Uterus (tissue), 4 donors: ENCODE data around the gene RAB5B. TPM values are rescaled to one million over a fixed set of nuclear protein-coding genes. Genes with fewer than 3 reads are reported as not detected.
A peak's percentile ranks its signal among the peaks of the same experiment; 100 is the strongest.

Experiments
- DNase-seq, 2 donors: peaks; one replicate each; pipeline ENCODE4 v3.0.0-alpha.2; 2019 to 2020
- H3K27ac ChIP-seq, 2 donors: fragments of 200-600 bp; sonication (generic); 1 replicate in 1 of 2; 2 replicates in 1 of 2; pipeline ENCODE4 v1.5.1; 2016 to 2018
- H3K27me3 ChIP-seq, 2 donors: fragments of 200-600 bp; sonication (generic); one replicate each; pipeline ENCODE4 v1.5.1; 2018 to 2019; ENCODE audit warnings: control low read depth in 1 of 2
- H3K36me3 ChIP-seq, 2 donors: fragments of 200-600 bp; sonication (generic); one replicate each; pipeline ENCODE4 v1.5.1; 2019; ENCODE audit warnings: control low read depth in 1 of 2
- H3K4me1 ChIP-seq, 2 donors: fragments of 200-600 bp; sonication (generic); one replicate each; pipeline ENCODE4 v1.5.1; 2018 to 2019; ENCODE audit warnings: control low read depth in 1 of 2
- H3K4me3 ChIP-seq, 2 donors: fragments of 200-600 bp; sonication (generic); 1 replicate in 1 of 2; 2 replicates in 1 of 2; pipeline ENCODE4 v1.5.1; 2018 to 2019; ENCODE audit warnings: mild to moderate bottlenecking in 1 of 2
- H3K9me3 ChIP-seq, 2 donors: fragments of 200-600 bp; sonication (generic); one replicate each; pipeline ENCODE4 v1.5.1; 2019; ENCODE audit warnings: control low read depth in 1 of 2
- POLR2A ChIP-seq, 2 donors: fragments of 450-650 bp; IDR thresholded peaks; one replicate each; pipeline ENCODE4 v1.6.1; 2016; ENCODE audit warnings: antibody characterized with exemption in 2 of 2, mild to moderate bottlenecking in 1 of 2, moderate library complexity in 1 of 2
- intact Hi-C: fragments of 100-400 bp; cut with DNase I; formaldehyde crosslinking; loops from one replicate; pipeline ENCODE4 v1.15.1; 2023; ENCODE audit warnings: low total_unique reads
- total RNA-seq, 4 donors: library from RNA; depleted of rRNA in 3 of 4; stranded (reverse); fragments of >200 nt in 3 of 4; gene quantifications; one replicate each; pipeline versions ENCODE4 v1.1.0 to v1.2.4, GENCODE V29; 2014 to 2023
- TF ChIP-seq, protein P1 (sequence below), 4 experiments: fragments of 200-600 bp in 2 of 4; fragments of 450-650 bp in 2 of 4; sonication (generic) in 2 of 4; IDR thresholded peaks; one replicate each; pipeline ENCODE4 v1.5.1; 2016 to 2019; ENCODE audit warnings: antibody characterized with exemption in 4 of 4, mild to moderate bottlenecking in 2 of 4, moderate library complexity in 1 of 4
- donor health status: DM: yes; HTN: yes; CAD: no.

The RAB5B gene
- total RNA-seq, 4 donors from 2014 or later: 49.4 to 128 (median 67.2) TPM

GRCh38 chr12:56004211-56004610, 30.3 kb downstream of the RAB5B start:
- no peak for TF ChIP-seq POLR2A (IDR thresholded peaks at IDR 0.05)
- TF ChIP-seq, protein P1, sequence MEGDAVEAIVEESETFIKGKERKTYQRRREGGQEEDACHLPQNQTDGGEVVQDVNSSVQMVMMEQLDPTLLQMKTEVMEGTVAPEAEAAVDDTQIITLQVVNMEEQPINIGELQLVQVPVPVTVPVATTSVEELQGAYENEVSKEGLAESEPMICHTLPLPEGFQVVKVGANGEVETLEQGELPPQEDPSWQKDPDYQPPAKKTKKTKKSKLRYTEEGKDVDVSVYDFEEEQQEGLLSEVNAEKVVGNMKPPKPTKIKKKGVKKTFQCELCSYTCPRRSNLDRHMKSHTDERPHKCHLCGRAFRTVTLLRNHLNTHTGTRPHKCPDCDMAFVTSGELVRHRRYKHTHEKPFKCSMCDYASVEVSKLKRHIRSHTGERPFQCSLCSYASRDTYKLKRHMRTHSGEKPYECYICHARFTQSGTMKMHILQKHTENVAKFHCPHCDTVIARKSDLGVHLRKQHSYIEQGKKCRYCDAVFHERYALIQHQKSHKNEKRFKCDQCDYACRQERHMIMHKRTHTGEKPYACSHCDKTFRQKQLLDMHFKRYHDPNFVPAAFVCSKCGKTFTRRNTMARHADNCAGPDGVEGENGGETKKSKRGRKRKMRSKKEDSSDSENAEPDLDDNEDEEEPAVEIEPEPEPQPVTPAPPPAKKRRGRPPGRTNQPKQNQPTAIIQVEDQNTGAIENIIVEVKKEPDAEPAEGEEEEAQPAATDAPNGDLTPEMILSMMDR (IDR thresholded peaks at IDR 0.05): no peak
- intact Hi-C loops: no loop called here
- H3K36me3 ChIP-seq: no peaks in the 10 kb centered on the region

GRCh38 chr12:56007564-56008559, 34.0 kb downstream of the RAB5B start:
- DNase-seq: peak; percentile 60 to 61
- Histone ChIP-seq H3K4me1 (no peaks in the 10 kb centered on the region), H3K36me3 (no peaks in the 10 kb centered on the region), H3K27me3 (no peaks in the 10 kb centered on the region), H3K9me3 (no peaks in the 10 kb centered on the region), H3K27ac (peak overlapping the region; percentile 95 to 99), H3K4me3 (peak overlapping the region; percentile 67 to 97)
- TF ChIP-seq, protein P1 (IDR thresholded peaks at IDR 0.05): no peak
- no peak for TF ChIP-seq POLR2A (IDR thresholded peaks at IDR 0.05)
- intact Hi-C loops: no loop called here

More at GRCh38 chr12:56004211-56004610, 30.3 kb downstream of the RAB5B start:
- no peak for DNase-seq
- H3K27ac ChIP-seq: no peak overlapping the region
- H3K4me1 ChIP-seq: no peaks in the 10 kb centered on the region
- no peaks in the 10 kb centered on the region for H3K9me3 ChIP-seq
- H3K27me3 ChIP-seq: no peaks in the 10 kb centered on the region
- H3K4me3 ChIP-seq: no peak overlapping the region

DNA sequence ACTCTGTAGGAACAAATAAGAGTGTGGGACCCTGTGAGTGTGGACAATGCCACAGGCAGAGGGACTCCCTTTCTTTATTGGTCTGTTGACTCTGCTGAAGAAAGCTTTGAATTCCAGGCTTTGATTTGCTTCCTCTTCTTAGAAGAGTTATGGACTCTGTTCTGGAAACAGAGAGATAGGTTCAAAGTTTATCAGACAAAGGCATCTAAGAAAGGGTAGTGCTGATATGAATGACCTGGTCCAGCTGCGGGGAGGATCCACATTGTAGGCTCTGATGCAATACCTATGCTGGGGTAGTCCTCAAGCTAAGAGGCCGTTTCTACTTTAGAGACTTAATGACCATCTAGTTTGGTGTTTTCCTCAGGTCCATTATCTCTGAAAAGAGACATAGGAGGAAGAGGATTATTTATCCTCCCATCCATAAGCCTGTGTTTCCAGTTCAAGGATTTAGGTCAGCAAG, 36.3 kb downstream of the RAB5B start:
- H3K36me3 ChIP-seq: no peaks in the 10 kb centered on the region
- DNase-seq: no peak
- intact Hi-C loops: no loop called here
- no peak for TF ChIP-seq POLR2A (IDR thresholded peaks at IDR 0.05)
- TF ChIP-seq, protein P1 (IDR thresholded peaks at IDR 0.05): no peak
- no peak overlapping the region for H3K27ac ChIP-seq
- H3K4me1 ChIP-seq: no peaks in the 10 kb centered on the region
- H3K4me3 ChIP-seq: no peak overlapping the region
- no peaks in the 10 kb centered on the region for H3K27me3 ChIP-seq
- no peaks in the 10 kb centered on the region for H3K9me3 ChIP-seq

- Histone ChIP-seq H3K4me3 (no peak overlapping the region), H3K9me3 (no peaks in the 10 kb centered on the region), H3K36me3 (no peaks in the 10 kb centered on the region), H3K27ac (no peak overlapping the region), H3K27me3 (no peaks in the 10 kb centered on the region), H3K4me1 (no peaks in the 10 kb centered on the region)
- TF ChIP-seq POLR2A (IDR thresholded peaks at IDR 0.05): no peak
- TF ChIP-seq, protein P1 (IDR thresholded peaks at IDR 0.05): no peak
- DNase-seq: no peak
- intact Hi-C loops: no loop called here
These were observed 37.7 kb downstream of the RAB5B start for GRCh38 chr12:56011509-56012090.

DNA sequence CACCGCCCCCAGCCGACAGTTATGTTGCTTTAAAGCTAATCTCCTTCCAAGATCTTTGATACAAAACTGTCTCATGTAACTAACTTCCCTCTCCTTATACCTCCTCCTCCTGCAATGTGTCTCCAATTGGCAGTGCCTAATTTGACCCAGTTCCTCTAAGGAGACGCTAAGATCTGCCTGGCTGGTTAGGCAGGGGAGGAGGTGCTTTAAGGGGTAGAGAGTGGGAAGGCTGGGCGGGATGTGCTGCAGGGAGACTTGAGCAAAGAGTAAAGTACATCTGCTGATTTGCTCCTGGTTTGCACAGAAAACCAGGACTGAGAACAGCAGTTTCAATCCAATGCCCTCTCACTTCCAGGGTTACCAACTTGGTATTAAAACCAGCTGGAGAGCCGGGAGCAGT, 39.6 kb downstream of the RAB5B start:
- Histone ChIP-seq H3K9me3 (no peaks in the 10 kb centered on the region), H3K4me3 (no peak overlapping the region), H3K27me3 (no peaks in the 10 kb centered on the region), H3K4me1 (no peaks in the 10 kb centered on the region), H3K36me3 (no peaks in the 10 kb centered on the region), H3K27ac (no peak overlapping the region)
- no peak for DNase-seq
- intact Hi-C loops: no loop called here
- no peak for TF ChIP-seq POLR2A (IDR thresholded peaks at IDR 0.05)
